Smooth muscle cell (in vitro differentiated cells): ENCODE measurements around the gene ITIH3. TPM values are rescaled to one million over a fixed set of nuclear protein-coding genes. Genes with fewer than 3 reads are reported as not detected.

Source experiments
- DNase-seq: peaks from one replicate; lab custom pipeline; 2025; ENCODE audit not compliant: unreplicated experiment; lab: John Stamatoyannopoulos, UW
- H2AFZ ChIP-seq: fragments of 200-600 bp; sonication (generic); 2 replicates; pipeline ENCODE4 v1.6.0; 2016; ENCODE audit warnings: antibody characterized with exemption, low read depth, mild to moderate bottlenecking
- H3F3A ChIP-seq: fragments of 200-600 bp; sonication (generic); 2 replicates; pipeline ENCODE4 v1.6.0; 2017; ENCODE audit warnings: antibody characterized with exemption, low read depth
- H3K27ac ChIP-seq: fragments of 200-600 bp; sonication (generic); 2 replicates; pipeline ENCODE4 v1.5.1; 2016; ENCODE audit warnings: low read depth, mild to moderate bottlenecking
- H3K27me3 ChIP-seq: fragments of 200-600 bp; sonication (generic); 2 replicates; pipeline ENCODE4 v1.6.1; 2016; ENCODE audit warnings: low read depth, mild to moderate bottlenecking
- H3K36me3 ChIP-seq: fragments of 200-600 bp; sonication (generic); 2 replicates; pipeline ENCODE4 v1.5.1; 2016; ENCODE audit warnings: low read depth
- H3K4me1 ChIP-seq: fragments of 200-600 bp; sonication (generic); 2 replicates; pipeline ENCODE4 v1.5.1; 2016; ENCODE audit warnings: low read depth
- H3K4me2 ChIP-seq: fragments of 200-600 bp; sonication (generic); 2 replicates; pipeline ENCODE4 v1.6.0; 2016; ENCODE audit warnings: mild to moderate bottlenecking
- H3K4me3 ChIP-seq: fragments of 200-600 bp; sonication (generic); 2 replicates; pipeline ENCODE4 v1.5.1; 2016; ENCODE audit warnings: mild to moderate bottlenecking
- H3K79me2 ChIP-seq: fragments of 200-600 bp; sonication (generic); 2 replicates; pipeline ENCODE4 v1.6.0; 2016; ENCODE audit warnings: low read depth, mild to moderate bottlenecking
- H3K9ac ChIP-seq: fragments of 200-600 bp; sonication (generic); 2 replicates; pipeline ENCODE4 v1.6.0; 2016; ENCODE audit warnings: low read depth
- H3K9me3 ChIP-seq: fragments of 200-600 bp; sonication (generic); replicated peaks from 2 replicates; pipeline ENCODE4 v1.5.1; 2016; ENCODE audit warnings: low read depth
- H4K20me1 ChIP-seq: fragments of 200-600 bp; sonication (generic); 2 replicates; pipeline ENCODE4 v1.6.0; 2016; ENCODE audit warnings: low read depth
- WGBS: methylation state at CpG from one replicate; pipeline ENCODE4 v1.1.7; 2016; ENCODE audit warnings: low lambda C conversion rate; 5-methylcytosine and 5-hydroxymethylcytosine counted together
- polyA plus RNA-seq: library from polyadenylated mRNA; unstranded; fragments of >200 nt; fragmentation: Nextera tagmentation; extraction: Ambion mirVana; gene quantifications from 2 replicates; pipeline ENCODE4 v1.2.1, GENCODE V29; 2016
- total RNA-seq: library from RNA; depleted of rRNA; stranded (reverse); fragments of >200 nt; gene quantifications from 2 replicates; pipeline ENCODE4 v1.2.3, GENCODE V29; 2014
- TF ChIP-seq, protein P1 (sequence below): fragments of 200-600 bp; sonication (generic); IDR thresholded peaks from 2 replicates; pipeline ENCODE4 v1.5.1; 2017; ENCODE audit warnings: borderline replicate concordance, mild to moderate bottlenecking, antibody characterized with exemption; ENCODE audit not compliant: insufficient read depth, poor library complexity, severe bottlenecking

ITIH3 gene
- total and polyA plus RNA-seq, 2 experiments from 2014 or later = not detected

DNA sequence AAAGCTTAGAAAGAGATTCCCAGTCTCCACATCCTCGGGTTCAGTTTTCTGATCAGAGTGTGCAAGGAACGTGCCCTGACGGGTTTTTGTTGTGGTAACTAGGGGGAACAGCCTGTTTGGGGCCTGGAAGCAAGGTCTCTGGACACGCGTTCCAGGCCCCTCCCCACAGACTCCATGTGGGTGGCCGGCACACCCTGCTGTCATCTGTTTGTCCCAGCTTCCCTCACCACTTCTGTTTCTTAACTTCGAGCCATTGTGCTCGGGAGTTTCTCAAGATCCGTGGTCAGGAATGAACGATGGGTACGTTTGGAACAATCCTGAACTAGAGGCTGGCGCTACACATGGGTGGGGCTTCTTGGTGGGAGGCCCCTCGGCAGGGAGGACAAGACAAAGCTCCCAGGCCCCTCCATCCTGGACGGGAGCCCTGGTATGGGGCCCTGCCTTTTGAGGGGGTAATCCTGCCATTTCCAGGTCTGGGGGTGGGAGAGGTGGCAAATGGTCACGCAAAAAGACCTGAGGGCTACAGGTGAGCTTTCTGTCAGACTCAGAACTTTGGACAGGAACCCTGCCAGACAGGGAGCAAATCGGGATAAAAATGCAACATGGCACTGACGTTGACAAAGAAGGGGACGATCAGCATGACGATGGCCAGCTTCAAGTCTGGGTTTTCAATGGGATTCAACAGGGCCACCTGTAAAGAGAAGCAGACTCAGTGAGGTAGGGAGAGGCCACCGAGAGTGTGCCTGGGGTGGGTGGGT, 48.7 kb downstream of the ITIH3 start:
- no peak overlapping the region for H3K4me2 ChIP-seq
- H3F3A ChIP-seq = no peaks in the 10 kb centered on the region
- H4K20me1 ChIP-seq = no peaks in the 10 kb centered on the region
- no peak overlapping the region for H2AFZ ChIP-seq
- H3K27ac ChIP-seq = no peak overlapping the region
- TF ChIP-seq, protein P1, sequence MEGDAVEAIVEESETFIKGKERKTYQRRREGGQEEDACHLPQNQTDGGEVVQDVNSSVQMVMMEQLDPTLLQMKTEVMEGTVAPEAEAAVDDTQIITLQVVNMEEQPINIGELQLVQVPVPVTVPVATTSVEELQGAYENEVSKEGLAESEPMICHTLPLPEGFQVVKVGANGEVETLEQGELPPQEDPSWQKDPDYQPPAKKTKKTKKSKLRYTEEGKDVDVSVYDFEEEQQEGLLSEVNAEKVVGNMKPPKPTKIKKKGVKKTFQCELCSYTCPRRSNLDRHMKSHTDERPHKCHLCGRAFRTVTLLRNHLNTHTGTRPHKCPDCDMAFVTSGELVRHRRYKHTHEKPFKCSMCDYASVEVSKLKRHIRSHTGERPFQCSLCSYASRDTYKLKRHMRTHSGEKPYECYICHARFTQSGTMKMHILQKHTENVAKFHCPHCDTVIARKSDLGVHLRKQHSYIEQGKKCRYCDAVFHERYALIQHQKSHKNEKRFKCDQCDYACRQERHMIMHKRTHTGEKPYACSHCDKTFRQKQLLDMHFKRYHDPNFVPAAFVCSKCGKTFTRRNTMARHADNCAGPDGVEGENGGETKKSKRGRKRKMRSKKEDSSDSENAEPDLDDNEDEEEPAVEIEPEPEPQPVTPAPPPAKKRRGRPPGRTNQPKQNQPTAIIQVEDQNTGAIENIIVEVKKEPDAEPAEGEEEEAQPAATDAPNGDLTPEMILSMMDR = no peak
- DNase-seq = no peak
- H3K4me1 ChIP-seq = no peaks in the 10 kb centered on the region
- no peaks in the 10 kb centered on the region for H3K36me3 ChIP-seq
- H3K79me2 ChIP-seq = no peaks in the 10 kb centered on the region
- WGBS = 79% methylated on average over 20 of the region's 20 CpGs
- no peaks in the 10 kb centered on the region for H3K27me3 ChIP-seq
- H3K9me3 ChIP-seq = no peaks in the 10 kb centered on the region
- no peak overlapping the region for H3K4me3 ChIP-seq
- H3K9ac ChIP-seq = no peak overlapping the region

DNA sequence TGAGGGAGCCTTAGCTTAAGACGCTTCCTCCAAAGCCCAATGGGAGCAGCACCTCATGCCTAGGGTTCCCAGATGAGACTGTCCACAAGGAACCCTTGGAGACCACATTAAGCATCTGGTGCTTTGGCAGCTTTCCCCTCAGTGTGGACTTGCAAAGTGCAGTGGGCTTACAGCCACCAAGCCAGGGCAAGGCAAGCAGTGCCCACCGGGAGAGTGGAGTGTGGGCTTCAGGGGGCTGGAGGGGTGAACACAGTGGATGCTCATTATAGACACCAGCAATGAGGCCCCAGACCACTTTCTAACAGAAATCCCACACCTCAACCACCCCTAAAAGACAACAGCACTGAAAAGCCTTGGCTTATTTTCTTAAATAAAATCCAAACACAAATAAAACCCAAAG, 49.3 kb downstream of the ITIH3 start:
- Histone ChIP-seq H2AFZ (no peak overlapping the region), H3K27ac (no peak overlapping the region), H3K36me3 (no peaks in the 10 kb centered on the region), H3F3A (no peaks in the 10 kb centered on the region), H3K9ac (no peak overlapping the region), H3K4me2 (no peak overlapping the region), H3K9me3 (no peaks in the 10 kb centered on the region), H3K4me3 (no peak overlapping the region), H3K79me2 (no peaks in the 10 kb centered on the region), H3K4me1 (no peaks in the 10 kb centered on the region), H3K27me3 (no peaks in the 10 kb centered on the region), H4K20me1 (no peaks in the 10 kb centered on the region)
- TF ChIP-seq, protein P1 = no peak
- WGBS = 93% methylated on average over 2 of the region's 2 CpGs
- DNase-seq = no peak

DNA sequence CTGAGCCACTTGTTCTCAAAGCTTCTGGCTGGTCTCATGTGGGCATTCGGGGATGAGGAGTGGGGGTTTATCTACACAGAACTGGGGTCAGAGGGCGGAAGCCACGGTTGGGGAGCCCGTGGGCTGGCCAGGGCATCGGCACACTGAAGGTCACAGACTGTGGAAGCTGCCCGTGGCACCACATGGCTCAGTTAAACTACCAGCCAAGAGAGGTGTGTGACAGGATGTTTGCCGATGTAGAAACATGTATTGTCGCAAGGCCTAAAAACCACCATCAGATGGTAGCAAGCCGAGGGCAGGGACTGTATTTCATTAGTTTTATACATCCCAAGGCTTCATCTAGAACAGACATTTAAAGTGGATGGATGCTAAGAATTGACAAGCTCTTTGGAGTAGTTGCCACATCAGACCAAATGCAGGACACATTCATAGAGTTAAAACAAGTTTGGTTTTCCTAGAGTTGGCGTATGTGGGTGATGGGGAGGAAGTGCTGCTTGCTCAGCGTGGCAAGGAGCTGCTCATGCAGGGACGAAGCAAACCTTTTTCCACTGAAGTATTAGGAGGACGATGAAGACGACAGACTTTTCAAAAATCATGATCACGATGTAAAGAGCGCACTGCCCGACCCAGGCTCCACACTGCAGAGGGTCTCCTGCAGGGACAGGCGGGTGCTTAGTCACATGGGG, 49.8 kb downstream of the ITIH3 start:
- Histone ChIP-seq H3K9me3 (no peaks in the 10 kb centered on the region), H3K27ac (no peak overlapping the region), H3K4me3 (no peak overlapping the region), H2AFZ (no peak overlapping the region), H4K20me1 (no peaks in the 10 kb centered on the region), H3K9ac (no peak overlapping the region), H3F3A (no peaks in the 10 kb centered on the region), H3K36me3 (no peaks in the 10 kb centered on the region), H3K27me3 (no peaks in the 10 kb centered on the region), H3K4me2 (no peak overlapping the region), H3K79me2 (no peaks in the 10 kb centered on the region), H3K4me1 (no peaks in the 10 kb centered on the region)
- no peak for DNase-seq
- TF ChIP-seq, protein P1 = no peak
- 93% methylated on average over 18 of the region's 18 CpGs for WGBS
